HG03066 (cell line): ENCODE results near the gene ATRX.
"Not testable (repeated sequence)": the region's sequence is repeated elsewhere in the genome, so short reads cannot be mapped to it uniquely, and the experiment has no call there.

ENCODE experiments used
- ATAC-seq: cut with Tn5 transposase; IDR thresholded peaks from one replicate; pipeline ENCODE4 v1.9.1; 2021; ENCODE audit warnings: low read depth; ENCODE audit not compliant: unreplicated experiment

Gene ATRX

GRCh38 chrX:77502951-77503525, 283.0 kb downstream of the ATRX start:
- ATAC-seq: no peak

DNA sequence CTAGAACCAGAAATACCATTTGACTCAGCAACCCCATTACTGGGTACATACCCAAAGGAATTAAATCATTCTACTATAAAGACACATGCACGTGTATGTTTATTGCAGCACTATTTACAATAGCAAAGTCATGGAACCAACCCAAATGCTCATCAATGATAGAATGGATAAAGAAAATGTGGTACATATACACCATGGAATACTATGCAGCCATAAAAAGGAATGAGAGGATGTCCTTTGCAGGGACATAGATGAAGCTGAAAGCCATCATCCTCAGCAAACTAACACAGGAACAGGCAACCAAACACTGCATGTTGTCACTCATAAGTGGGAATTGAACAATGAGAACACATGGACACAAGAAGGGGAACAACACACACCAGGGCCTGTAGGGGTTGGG, 285.9 kb downstream of the ATRX start:
- ATAC-seq: not testable (repeated sequence)

DNA sequence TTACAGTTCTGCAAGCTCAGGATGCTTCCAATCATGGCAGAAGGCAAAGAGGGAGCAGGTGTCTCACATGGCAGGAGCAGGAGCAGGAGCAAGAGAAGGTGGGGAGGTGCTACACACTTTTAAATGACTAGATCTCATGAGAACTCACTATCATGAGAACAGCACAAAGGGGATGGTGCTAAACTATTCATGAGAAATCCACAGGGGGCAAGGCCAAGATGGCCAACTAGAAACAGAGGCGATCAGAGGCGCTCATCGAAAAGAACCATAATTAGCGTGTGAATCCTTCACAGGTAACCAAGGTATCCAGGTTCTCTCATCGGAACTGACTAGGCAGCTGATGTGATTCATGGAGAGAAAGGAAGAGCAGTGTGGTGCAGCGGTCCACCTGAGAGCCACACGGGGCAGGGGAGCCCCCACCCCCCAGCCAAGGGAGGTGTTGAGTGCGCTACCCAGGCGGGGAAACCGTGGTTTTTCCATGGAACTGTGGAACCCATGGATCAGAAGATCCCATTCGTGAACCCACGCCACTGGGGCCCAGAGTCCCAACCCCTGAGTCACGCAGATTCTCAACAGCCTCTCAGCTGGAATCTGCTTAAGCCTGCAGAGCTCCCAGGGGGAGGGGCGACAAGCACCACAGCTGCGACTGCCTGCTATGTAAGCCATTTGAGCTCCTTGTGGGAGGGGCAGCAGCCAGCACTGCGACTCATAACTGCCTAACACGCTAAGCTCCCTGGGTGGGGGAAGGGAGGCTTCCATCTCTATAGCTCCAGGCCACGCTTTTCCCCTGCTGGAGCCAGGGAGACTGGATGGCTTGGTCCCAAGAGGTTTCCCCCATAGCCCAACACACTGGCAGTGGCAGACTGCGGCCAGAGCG, 292.1 kb downstream of the ATRX start:
- no peak for ATAC-seq

GRCh38 chrX:77484045-77484444, 302.0 kb downstream of the ATRX start:
- no peak for ATAC-seq

- no peak for ATAC-seq
These were observed 330.6 kb downstream of the ATRX start for GRCh38 chrX:77455437-77455836.
